OCI-LY1 (cell line): ENCODE data around the gene COL8A1.

Experiments used
- H2AFZ ChIP-seq: fragments of 200-600 bp; sonication (generic), shearing (Covaris generic); 2 replicates; pipeline ENCODE4 v1.6.0; 2014; ENCODE audit warnings: antibody characterized with exemption, mild to moderate bottlenecking, low read length
- H3F3A ChIP-seq: fragments of 200-600 bp; sonication (generic), shearing (Covaris generic); 2 replicates; pipeline ENCODE4 v1.6.0; 2014; ENCODE audit warnings: mild to moderate bottlenecking, antibody characterized with exemption, low read length, moderate library complexity; ENCODE audit not compliant: insufficient read depth
- H3K27ac ChIP-seq: fragments of 200-600 bp; sonication (generic); 2 replicates; pipeline ENCODE4 v1.5.1; 2014; ENCODE audit warnings: low read length, mixed run types, mild to moderate bottlenecking, low read depth; ENCODE audit not compliant: poor library complexity, severe bottlenecking
- H3K27me3 ChIP-seq: fragments of 200-600 bp; sonication (generic); 2 replicates; pipeline ENCODE4 v1.6.0; 2014; ENCODE audit warnings: antibody characterized with exemption, mild to moderate bottlenecking, low read length, moderate library complexity; ENCODE audit not compliant: insufficient read depth
- H3K36me3 ChIP-seq: fragments of 200-600 bp; sonication (generic); 2 replicates; pipeline ENCODE4 v1.6.1; 2014; ENCODE audit warnings: mild to moderate bottlenecking, antibody characterized with exemption, low read length, moderate library complexity, mixed read lengths; ENCODE audit not compliant: insufficient read depth
- H3K4me1 ChIP-seq: fragments of 200-600 bp; sonication (generic); 2 replicates; pipeline ENCODE4 v1.5.1; 2014; ENCODE audit warnings: mild to moderate bottlenecking, low read length, moderate library complexity; ENCODE audit not compliant: insufficient read depth, severe bottlenecking
- H3K4me2 ChIP-seq: fragments of 200-600 bp; sonication (generic), shearing (Covaris generic); 2 replicates; pipeline ENCODE4 v1.6.1; 2014; ENCODE audit warnings: low read length
- H3K4me3 ChIP-seq: fragments of 200-600 bp; sonication (generic); 2 replicates; pipeline ENCODE4 v1.5.1; 2014; ENCODE audit warnings: low read length, low read depth, mild to moderate bottlenecking, mixed read lengths; ENCODE audit not compliant: poor library complexity, severe bottlenecking
- H3K79me2 ChIP-seq: fragments of 200-600 bp; shearing (Covaris generic); 2 replicates; pipeline ENCODE4 v1.6.1; 2016; ENCODE audit warnings: mixed run types, low read length, mixed read lengths; ENCODE audit not compliant: insufficient read depth
- H3K9ac ChIP-seq: fragments of 200-600 bp; sonication (generic), shearing (Covaris generic); 2 replicates; pipeline ENCODE4 v1.6.1; 2014; ENCODE audit warnings: mild to moderate bottlenecking, low read length, mixed read lengths
- H3K9me2 ChIP-seq: fragments of 200-600 bp; sonication (generic), shearing (Covaris generic); 2 replicates; pipeline ENCODE4 v1.6.1; 2014; ENCODE audit warnings: low read depth, mild to moderate bottlenecking, low read length, mixed read lengths
- H3K9me3 ChIP-seq: fragments of 200-600 bp; shearing (Covaris generic); 2 replicates; pipeline ENCODE4 v1.6.1; 2014; ENCODE audit warnings: low read length, mixed read lengths
- H4K20me1 ChIP-seq: fragments of 200-600 bp; sonication (generic), shearing (Covaris generic); 2 replicates; pipeline ENCODE4 v1.6.0; 2016; ENCODE audit warnings: mild to moderate bottlenecking, low read length; ENCODE audit not compliant: insufficient read depth
- CTCF ChIP-seq: fragments of 200-600 bp; sonication (generic), shearing (Covaris generic); IDR thresholded peaks from 2 replicates; pipeline ENCODE4 v1.5.1; 2017; ENCODE audit warnings: mild to moderate bottlenecking, antibody characterized with exemption, low read length, moderate library complexity, mixed read lengths
- EZH2 ChIP-seq: fragments of 200-600 bp; sonication (generic), shearing (Covaris generic); IDR thresholded peaks from 2 replicates; pipeline ENCODE4 v1.8.0; 2017; ENCODE audit warnings: borderline replicate concordance, mixed run types, mild to moderate bottlenecking, antibody characterized with exemption, low read length, moderate library complexity, mixed read lengths

Gene COL8A1

GRCh38 chr3:99834211-99834957 lies 196.0 kb downstream of the COL8A1 start:
- no peak overlapping the region for H2AFZ ChIP-seq
- no peak overlapping the region for H3K4me3 ChIP-seq
- H3K36me3 ChIP-seq = no peaks in the 10 kb centered on the region
- no peaks in the 10 kb centered on the region for H3K27me3 ChIP-seq
- no peak for TF ChIP-seq EZH2
- no peak for TF ChIP-seq CTCF
- no peaks in the 10 kb centered on the region for H3F3A ChIP-seq
- H3K27ac ChIP-seq = no peak overlapping the region
- no peaks in the 10 kb centered on the region for H3K79me2 ChIP-seq
- no peaks in the 10 kb centered on the region for H4K20me1 ChIP-seq
- H3K4me1 ChIP-seq = no peaks in the 10 kb centered on the region
- no peak overlapping the region for H3K9ac ChIP-seq
- no peaks in the 10 kb centered on the region for H3K9me2 ChIP-seq
- H3K4me2 ChIP-seq = no peak overlapping the region
- no peaks in the 10 kb centered on the region for H3K9me3 ChIP-seq

- no peaks in the 10 kb centered on the region for H3K9me3 ChIP-seq
- no peak overlapping the region for H2AFZ ChIP-seq
- H3K79me2 ChIP-seq = no peaks in the 10 kb centered on the region
- H3K27ac ChIP-seq = no peak overlapping the region
- H3K36me3 ChIP-seq = no peaks in the 10 kb centered on the region
- no peaks in the 10 kb centered on the region for H3F3A ChIP-seq
- no peaks in the 10 kb centered on the region for H4K20me1 ChIP-seq
- H3K4me1 ChIP-seq = no peaks in the 10 kb centered on the region
- no peak for TF ChIP-seq EZH2
- TF ChIP-seq CTCF = no peak
- no peaks in the 10 kb centered on the region for H3K27me3 ChIP-seq
- no peak overlapping the region for H3K4me2 ChIP-seq
- no peak overlapping the region for H3K4me3 ChIP-seq
- H3K9me2 ChIP-seq = no peaks in the 10 kb centered on the region
- H3K9ac ChIP-seq = no peak overlapping the region
Measured at GRCh38 chr3:99836681-99837080, 198.3 kb downstream of the COL8A1 start.

- H3K9ac ChIP-seq = no peak overlapping the region
- no peaks in the 10 kb centered on the region for H3K27me3 ChIP-seq
- TF ChIP-seq EZH2 (no peak), CTCF (no peak)
- H3K4me1 ChIP-seq = no peaks in the 10 kb centered on the region
- H3K9me2 ChIP-seq = no peaks in the 10 kb centered on the region
- H3K9me3 ChIP-seq = no peaks in the 10 kb centered on the region
- H4K20me1 ChIP-seq = no peaks in the 10 kb centered on the region
- no peaks in the 10 kb centered on the region for H3K36me3 ChIP-seq
- no peak overlapping the region for H3K27ac ChIP-seq
- H2AFZ ChIP-seq = no peak overlapping the region
- H3F3A ChIP-seq = no peaks in the 10 kb centered on the region
- H3K4me3 ChIP-seq = no peak overlapping the region
- no peak overlapping the region for H3K4me2 ChIP-seq
- H3K79me2 ChIP-seq = no peaks in the 10 kb centered on the region
Measured at GRCh38 chr3:99837715-99838114, 199.3 kb downstream of the COL8A1 start.
